Upper lobe of left lung (tissue), 6 donors: ENCODE data around the gene CBLN3. TPM values are rescaled to one million over a fixed set of nuclear protein-coding genes. Genes with fewer than 3 reads are reported as not detected.
"Not testable (repeated sequence)": the region's sequence is repeated elsewhere in the genome, so short reads cannot be mapped to it uniquely, and the experiment has no call there.

Experiments
- ATAC-seq, 2 donors: fragments of 200-7000 bp; cut with Tn5 transposase; one replicate each; pipeline ENCODE4 v1.9.1; 2022; ENCODE audit warnings: mild to moderate bottlenecking in 2 of 2, moderate library complexity in 2 of 2; ENCODE audit not compliant: low FRiP score in 2 of 2
- DNase-seq, 2 donors: peaks; one replicate each; pipeline ENCODE4 v3.0.0-alpha.2; 2019 to 2020
- H3K27ac ChIP-seq, 4 donors: fragments of 200-600 bp; sonication (generic); one replicate each; pipeline ENCODE4 v1.5.1; 2016 to 2019
- H3K27me3 ChIP-seq, 4 donors: fragments of 200-600 bp; sonication (generic); one replicate each; pipeline ENCODE4 v1.5.1; 2017 to 2019
- H3K36me3 ChIP-seq, 4 donors: fragments of 200-600 bp; sonication (generic); one replicate each; pipeline ENCODE4 v1.5.1; 2016 to 2019
- H3K4me1 ChIP-seq, 4 donors: fragments of 200-600 bp; sonication (generic); one replicate each; pipeline ENCODE4 v1.5.1; 2018 to 2019
- H3K4me3 ChIP-seq, 4 donors: fragments of 200-600 bp; sonication (generic); one replicate each; pipeline ENCODE4 v1.5.1; 2017 to 2019; ENCODE audit warnings: mild to moderate bottlenecking in 2 of 4, moderate library complexity in 1 of 4
- H3K9me3 ChIP-seq, 4 donors: fragments of 200-600 bp; sonication (generic); one replicate each; pipeline ENCODE4 v1.5.1; 2018 to 2019
- CTCF ChIP-seq, 6 experiments: fragments of 450-650 bp in 4 of 6; fragments of 200-600 bp in 2 of 6; sonication (generic) in 2 of 6; IDR thresholded peaks; one replicate each; pipeline ENCODE4 v1.5.1; 2016 to 2019; ENCODE audit warnings: antibody characterized with exemption in 6 of 6
- EP300 ChIP-seq, 4 donors: sonication (generic); formaldehyde crosslinking; IDR thresholded peaks; one replicate each; pipeline ENCODE4 v1.5.1; 2017; ENCODE audit warnings: antibody characterized with exemption in 4 of 4, control low read depth in 2 of 4
- POLR2A ChIP-seq, 4 donors: fragments of 450-650 bp; IDR thresholded peaks; one replicate each; pipeline ENCODE4 v1.5.1; 2016 to 2017; ENCODE audit warnings: antibody characterized with exemption in 4 of 4, mild to moderate bottlenecking in 2 of 4
- POLR2AphosphoS5 ChIP-seq, 2 donors: sonication (generic); formaldehyde crosslinking; IDR thresholded peaks; one replicate each; pipeline ENCODE4 v1.5.1; 2017; ENCODE audit warnings: antibody characterized with exemption in 2 of 2
- WGBS, 2 donors: methylation state at CpG; one replicate each; pipeline ENCODE4 v1.1.5; 2017 to 2018; 5-methylcytosine and 5-hydroxymethylcytosine counted together
- total RNA-seq, 6 donors: library from RNA; depleted of rRNA in 4 of 6; stranded (reverse); fragments of >200 nt in 4 of 6; gene quantifications; one replicate each; pipeline versions ENCODE4 v1.1.0 to v1.2.1, GENCODE V29; 2016 to 2021
- donor health status: DM: no; HTN: no; CAD: no; lungs with moderate emphysema.
- donor health status: DM: no; HTN: yes; CAD: no; lungs with severe emphysema.

Gene CBLN3
- total RNA-seq, result 1 to 10 TPM; 1.1 to 4.2 (median 3.1) TPM

- Histone ChIP-seq H3K27ac (peak within 1 kb of the TSS; percentile 94 to 98 (median 96)), H3K9me3 (no peaks in the 10 kb centered on the region), H3K36me3 (peaks cover 13 to 29% (median 21%) of the 10 kb centered on the region in 4 donors), H3K4me3 (peak within 1 kb of the TSS; percentile 58 to 80 (median 61)), H3K27me3 (no peaks in the 10 kb centered on the region), H3K4me1 (peaks cover 34 to 58% (median 42%) of the 10 kb centered on the region in 4 donors)
- peak; percentile 92 for ATAC-seq
- TF ChIP-seq POLR2A (IDR thresholded peaks at IDR 0.05) (peak; percentile 87 to 98 (median 96)), CTCF (IDR thresholded peaks at IDR 0.05) (peak in 4 of 6 experiments; percentile 9 to 30 (median 21)), EP300 (IDR thresholded peaks at IDR 0.05) (peak in 2 of 4 donors; percentile 19 to 67), POLR2AphosphoS5 (IDR thresholded peaks at IDR 0.05) (peak; percentile 95 to 98)
- 4 to 11% methylated on average over 18 to 39 of the region's 57 CpGs for WGBS, 2 donors
- DNase-seq, result peak; percentile 96
Measured at GRCh38 chr14:24429395-24430142, at the start of gene CBLN3, which contains the start of gene KHNYN. Gene CBLN3 (minus strand): TSS chr14:24429668. CDS start chr14:24429054, 614 bp downstream. Gene KHNYN (plus strand): TSS chr14:24429954. CDS start chr14:24430731, 777 bp downstream.

GRCh38 chr14:24475261-24475660 lies 45.8 kb upstream of the CBLN3 start:
- TF ChIP-seq POLR2AphosphoS5 (IDR thresholded peaks at IDR 0.05) (no peak), CTCF (IDR thresholded peaks at IDR 0.05) (no peak), EP300 (IDR thresholded peaks at IDR 0.05) (no peak), POLR2A (IDR thresholded peaks at IDR 0.05) (no peak)
- no peak overlapping the region for H3K4me3 ChIP-seq
- no peaks in the 10 kb centered on the region for H3K4me1 ChIP-seq
- DNase-seq, result no peak
- no peak overlapping the region for H3K27ac ChIP-seq
- WGBS, 2 donors, result 58 to 95% methylated on average over 4 of the region's 4 CpGs
- no peaks in the 10 kb centered on the region for H3K36me3 ChIP-seq
- H3K27me3 ChIP-seq, result no peaks in the 10 kb centered on the region
- ATAC-seq, result no peak
- H3K9me3 ChIP-seq, result no peaks in the 10 kb centered on the region

GRCh38 chr14:24473211-24473610 lies 43.7 kb upstream of the CBLN3 start:
- H3K4me3 ChIP-seq, result no peak overlapping the region
- no peaks in the 10 kb centered on the region for H3K9me3 ChIP-seq
- ATAC-seq (peak in 1 of 2 donors; percentile 39), DNase-seq (peak in 1 of 2 donors; percentile 54)
- no peaks in the 10 kb centered on the region for H3K4me1 ChIP-seq
- H3K27ac ChIP-seq, result no peak overlapping the region
- H3K36me3 ChIP-seq, result no peaks in the 10 kb centered on the region
- H3K27me3 ChIP-seq, result no peaks in the 10 kb centered on the region
- 82% methylated on average over 6 of the region's 12 CpGs; no CpG with 5 or more reads in 1 of the 2 donors for WGBS, 2 donors
- TF ChIP-seq POLR2A (IDR thresholded peaks at IDR 0.05) (no peak), POLR2AphosphoS5 (IDR thresholded peaks at IDR 0.05) (no peak), EP300 (IDR thresholded peaks at IDR 0.05) (no peak), CTCF (IDR thresholded peaks at IDR 0.05) (no peak)

- H3K4me1 ChIP-seq, DNase-seq, H3K9me3 ChIP-seq, H3K36me3 ChIP-seq, ATAC-seq, H3K4me3 ChIP-seq, H3K27ac ChIP-seq, H3K27me3 ChIP-seq: not testable (repeated sequence)
- 89 to 92% methylated on average over 2 of the region's 2 CpGs for WGBS, 2 donors
Measured at GRCh38 chr14:24470450-24470849, 41.0 kb upstream of the CBLN3 start.

- DNase-seq, result no peak
- 90 to 94% methylated on average over 3 of the region's 3 CpGs for WGBS, 2 donors
- ATAC-seq, result no peak
- no peaks in the 10 kb centered on the region for H3K27me3 ChIP-seq
- no peaks in the 10 kb centered on the region for H3K4me1 ChIP-seq
- no peak overlapping the region for H3K27ac ChIP-seq
- H3K9me3 ChIP-seq, result no peaks in the 10 kb centered on the region
- TF ChIP-seq EP300 (IDR thresholded peaks at IDR 0.05), result no peak
- TF ChIP-seq POLR2A (IDR thresholded peaks at IDR 0.05), result no peak
- H3K36me3 ChIP-seq, result no peaks in the 10 kb centered on the region
- no peak overlapping the region for H3K4me3 ChIP-seq
Measured at GRCh38 chr14:24465805-24466204, 36.3 kb upstream of the CBLN3 start.
